ENCODE measurements around the gene HYAL2. TPM values are rescaled to one million over a fixed set of nuclear protein-coding genes. Genes with fewer than 3 reads are reported as not detected.

HYAL2 gene
- total and polyA plus RNA-seq, 2 of the 8 experiments (the other 6 are each of a cell fraction or from before 2014, with no cell fraction given), result 51.9 to 176 TPM

DNA sequence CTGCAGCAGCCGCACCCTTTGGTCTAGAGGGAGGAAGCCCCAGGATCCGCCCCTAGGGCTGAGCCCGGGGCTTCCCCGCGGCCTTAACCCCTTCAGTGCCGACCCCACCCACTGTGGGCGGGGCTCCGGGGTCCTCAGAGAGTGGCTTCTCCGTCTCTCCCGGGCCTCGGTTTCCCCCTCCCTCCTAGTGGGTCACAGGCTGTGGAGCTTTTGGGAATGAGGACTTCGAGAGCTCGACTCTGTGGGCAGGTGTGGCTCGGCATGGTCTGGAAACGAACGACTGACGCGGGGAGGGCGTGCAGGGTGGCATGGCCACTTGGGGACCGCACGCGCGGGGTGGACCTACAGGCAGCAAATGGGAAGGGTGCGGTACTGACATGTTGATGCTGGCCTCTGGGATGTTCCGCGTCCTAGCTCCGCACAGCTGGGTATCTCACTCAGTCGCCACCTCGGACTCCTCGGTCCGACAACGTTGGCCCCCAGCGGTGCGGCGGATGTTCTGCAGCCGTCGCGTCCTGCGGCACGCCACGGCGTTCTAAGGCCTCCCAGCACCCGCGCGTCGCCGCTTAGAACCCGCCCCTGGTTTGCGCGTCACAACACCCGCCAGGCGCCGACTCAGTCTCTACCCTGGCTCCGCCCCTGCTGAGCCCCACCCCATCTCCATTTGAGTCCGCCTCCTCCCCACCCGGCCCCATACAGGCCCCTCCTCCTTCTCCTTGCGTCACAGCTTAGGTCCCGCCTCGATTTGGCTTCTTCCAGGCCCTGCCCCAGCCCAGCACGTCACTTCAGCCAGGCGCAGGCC, 23.5 kb downstream of the HYAL2 start, which contains the start of the genes HYAL3 and NAA80 (continued):
- peak; percentile 88 for TF ChIP-seq SP4 (IDR thresholded peaks at IDR 0.05; ENCODE audit: low read length)
- TF ChIP-seq TEAD4 (IDR thresholded peaks at IDR 0.05; ENCODE audit: low read depth, low read length), result no peak
- no peak for TF ChIP-seq SP2 (IDR thresholded peaks at IDR 0.05; ENCODE audit: low read length)
- no peak for TF ChIP-seq MAFK (IDR thresholded peaks at IDR 0.05; ENCODE audit: low read depth, low read length)
- no peak for TF ChIP-seq RNF2 (IDR thresholded peaks at IDR 0.05; ENCODE audit: borderline replicate concordance, low read depth, low read length, missing control alignments, poor library complexity, severe bottlenecking)
- TF ChIP-seq BACH1 (IDR thresholded peaks at IDR 0.05; ENCODE audit: low read length), result peak; percentile 53; the same call in 1 of the 2 replicates
- TF ChIP-seq, protein P1, sequence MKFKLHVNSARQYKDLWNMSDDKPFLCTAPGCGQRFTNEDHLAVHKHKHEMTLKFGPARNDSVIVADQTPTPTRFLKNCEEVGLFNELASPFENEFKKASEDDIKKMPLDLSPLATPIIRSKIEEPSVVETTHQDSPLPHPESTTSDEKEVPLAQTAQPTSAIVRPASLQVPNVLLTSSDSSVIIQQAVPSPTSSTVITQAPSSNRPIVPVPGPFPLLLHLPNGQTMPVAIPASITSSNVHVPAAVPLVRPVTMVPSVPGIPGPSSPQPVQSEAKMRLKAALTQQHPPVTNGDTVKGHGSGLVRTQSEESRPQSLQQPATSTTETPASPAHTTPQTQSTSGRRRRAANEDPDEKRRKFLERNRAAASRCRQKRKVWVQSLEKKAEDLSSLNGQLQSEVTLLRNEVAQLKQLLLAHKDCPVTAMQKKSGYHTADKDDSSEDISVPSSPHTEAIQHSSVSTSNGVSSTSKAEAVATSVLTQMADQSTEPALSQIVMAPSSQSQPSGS (IDR thresholded peaks at IDR 0.05; ENCODE audit: low read length), result 0 out of 2 replicates have a peak, but pooled peaks have one; percentile 24
- TF ChIP-seq, protein P2, sequence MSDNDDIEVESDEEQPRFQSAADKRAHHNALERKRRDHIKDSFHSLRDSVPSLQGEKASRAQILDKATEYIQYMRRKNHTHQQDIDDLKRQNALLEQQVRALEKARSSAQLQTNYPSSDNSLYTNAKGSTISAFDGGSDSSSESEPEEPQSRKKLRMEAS (IDR thresholded peaks at IDR 0.05), result peak; percentile 62
- no peak for TF ChIP-seq GTF2F1 (IDR thresholded peaks at IDR 0.05; ENCODE audit: borderline replicate concordance, low read depth, low read length)
- TF ChIP-seq CREB1 (IDR thresholded peaks at IDR 0.05), result peak; percentile 93
- no peak for TF ChIP-seq SUZ12 (IDR thresholded peaks at IDR 0.05; ENCODE audit: low read length)
- peak; percentile 59; the same call in 1 of the 2 replicates for TF ChIP-seq TAF1 (IDR thresholded peaks at IDR 0.05; ENCODE audit: low read depth, low read length)
- TF ChIP-seq CHD2 (IDR thresholded peaks at IDR 0.05; ENCODE audit: low read length), result no peak
- no peak for TF ChIP-seq GABPA (IDR thresholded peaks at IDR 0.05; ENCODE audit: borderline replicate concordance, insufficient read depth, low read length)
- TF ChIP-seq, protein P3, sequence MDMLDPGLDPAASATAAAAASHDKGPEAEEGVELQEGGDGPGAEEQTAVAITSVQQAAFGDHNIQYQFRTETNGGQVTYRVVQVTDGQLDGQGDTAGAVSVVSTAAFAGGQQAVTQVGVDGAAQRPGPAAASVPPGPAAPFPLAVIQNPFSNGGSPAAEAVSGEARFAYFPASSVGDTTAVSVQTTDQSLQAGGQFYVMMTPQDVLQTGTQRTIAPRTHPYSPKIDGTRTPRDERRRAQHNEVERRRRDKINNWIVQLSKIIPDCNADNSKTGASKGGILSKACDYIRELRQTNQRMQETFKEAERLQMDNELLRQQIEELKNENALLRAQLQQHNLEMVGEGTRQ (IDR thresholded peaks at IDR 0.05; ENCODE audit: low read length), result no peak
- no peak for TF ChIP-seq EZH2 (IDR thresholded peaks at IDR 0.05; ENCODE audit: low read depth, low read length, severe bottlenecking)
- TF ChIP-seq JUND (IDR thresholded peaks at IDR 0.05; ENCODE audit: low read length), result no peak
- TF ChIP-seq KDM4A (IDR thresholded peaks at IDR 0.05; ENCODE audit: low read depth, low read length, severe bottlenecking), result peak; percentile 96
- peak; percentile 53; the same call in 1 of the 2 replicates for TF ChIP-seq POLR2AphosphoS5 (IDR thresholded peaks at IDR 0.05; ENCODE audit: low read depth, low read length)
- no peak for TF ChIP-seq RFX5 (IDR thresholded peaks at IDR 0.05; ENCODE audit: borderline replicate concordance, low read depth, low read length)
